GM23338 (cell line): ENCODE measurements around the gene RBM11. TPM values are rescaled to one million over a fixed set of nuclear protein-coding genes. Genes with fewer than 3 reads are reported as not detected.

ENCODE experiments used
- ATAC-seq: fragments of 200-7000 bp; cut with Tn5 transposase; 3 replicates; pipeline ENCODE4 v1.9.1; 2020
- DNase-seq: peaks from one replicate; pipeline ENCODE4 v3.0.0-alpha.2; 2015; ENCODE audit warnings: low spot score
- H2AFZ ChIP-seq: fragments of 200-600 bp; sonication (generic); 2 replicates; pipeline ENCODE4 v1.8.0; 2016; ENCODE audit warnings: antibody characterized with exemption, mild to moderate bottlenecking, moderate library complexity
- H3F3A ChIP-seq: fragments of 200-600 bp; sonication (generic); replicated peaks from 2 replicates; pipeline ENCODE4 v1.8.0; 2017; ENCODE audit warnings: antibody characterized with exemption, mixed run types, low read depth
- H3K27ac ChIP-seq: fragments of 200-600 bp; sonication (generic); 2 replicates; pipeline ENCODE4 v1.6.1; 2016; ENCODE audit warnings: low read depth
- H3K27me3 ChIP-seq: fragments of 200-600 bp; sonication (generic); 2 replicates; pipeline ENCODE4 v1.8.0; 2016; ENCODE audit warnings: mild to moderate bottlenecking, mixed run types, moderate library complexity; ENCODE audit not compliant: insufficient read depth
- H3K36me3 ChIP-seq: fragments of 200-600 bp; sonication (generic); 2 replicates; pipeline ENCODE4 v1.8.0; 2016; ENCODE audit warnings: mild to moderate bottlenecking; ENCODE audit not compliant: insufficient read depth
- H3K4me1 ChIP-seq: fragments of 200-600 bp; sonication (generic); 2 replicates; pipeline ENCODE4 v1.8.0; 2016; ENCODE audit warnings: mild to moderate bottlenecking, moderate library complexity; ENCODE audit not compliant: insufficient read depth
- H3K4me2 ChIP-seq: fragments of 200-600 bp; sonication (generic); 2 replicates; pipeline ENCODE4 v1.7.1; 2017; ENCODE audit warnings: mixed run types
- H3K4me3 ChIP-seq: fragments of 200-600 bp; sonication (generic); 2 replicates; pipeline ENCODE4 v1.6.1; 2016; ENCODE audit warnings: mixed run types
- H3K79me2 ChIP-seq: fragments of 200-600 bp; sonication (generic); replicated peaks from 2 replicates; pipeline ENCODE4 v1.8.0; 2017; ENCODE audit warnings: mild to moderate bottlenecking; ENCODE audit not compliant: insufficient read depth
- H3K9me2 ChIP-seq: fragments of 200-600 bp; sonication (generic); 2 replicates; pipeline ENCODE4 v1.8.0; 2017; ENCODE audit not compliant: insufficient read depth
- H4K20me1 ChIP-seq: fragments of 200-600 bp; sonication (generic); replicated peaks from 2 replicates; pipeline ENCODE4 v1.8.0; 2017; ENCODE audit warnings: mild to moderate bottlenecking; ENCODE audit not compliant: insufficient read depth
- H3K27ac Mint-ChIP-seq: 2 replicates; pipeline ENCODE4 v1.8.0; 2020; ENCODE audit warnings: inconsistent platforms, mild to moderate bottlenecking, moderate library complexity, mixed read lengths
- H3K27me3 Mint-ChIP-seq: 3 replicates; pipeline ENCODE4 v1.8.0; 2022; ENCODE audit warnings: low read depth, mild to moderate bottlenecking, moderate library complexity, mixed read lengths, inconsistent platforms; ENCODE audit not compliant: insufficient read depth, poor library complexity
- H3K36me3 Mint-ChIP-seq: 3 replicates; pipeline ENCODE4 v1.8.0; 2021; ENCODE audit warnings: low read depth, mild to moderate bottlenecking, inconsistent platforms, moderate library complexity, mixed read lengths
- H3K4me1 Mint-ChIP-seq: 3 replicates; pipeline ENCODE4 v1.8.0; 2020; ENCODE audit warnings: mild to moderate bottlenecking, inconsistent platforms, mixed read lengths
- H3K4me3 Mint-ChIP-seq: 3 replicates; pipeline ENCODE4 v1.8.0; 2021; ENCODE audit warnings: moderate library complexity, mild to moderate bottlenecking, inconsistent platforms, mixed read lengths
- H3K9me3 Mint-ChIP-seq: 3 replicates; pipeline ENCODE4 v1.8.0; 2020; ENCODE audit warnings: moderate library complexity, mild to moderate bottlenecking, inconsistent platforms, mixed read lengths
- EZH2 ChIP-seq: fragments of 200-600 bp; sonication (generic); IDR thresholded peaks from one replicate; pipeline ENCODE4 v1.8.0; 2017; ENCODE audit warnings: antibody characterized with exemption, mild to moderate bottlenecking, low read depth; ENCODE audit not compliant: unreplicated experiment
- JUNB ChIP-seq: IDR thresholded peaks from one replicate; pipeline ENCODE4 v1.6.1; 2016; ENCODE audit warnings: antibody characterized with exemption; ENCODE audit not compliant: unreplicated experiment
- STAT1 ChIP-seq: IDR thresholded peaks from one replicate; pipeline ENCODE4 v1.6.1; 2016; ENCODE audit warnings: antibody characterized with exemption; ENCODE audit not compliant: unreplicated experiment
- ZNF114 ChIP-seq: fragments of 250-450 bp; sonication (Bioruptor Pico); IDR thresholded peaks from 2 replicates; pipeline ENCODE4 v1.5.0; 2020; ENCODE audit warnings: mild to moderate bottlenecking, moderate library complexity
- polyA plus RNA-seq: library from polyadenylated mRNA; unstranded; fragments of >200 nt; fragmentation: Nextera tagmentation; extraction: Ambion mirVana; gene quantifications from 2 replicates; pipeline ENCODE4 v1.2.1, GENCODE V29; 2016
- total RNA-seq: library from RNA; depleted of rRNA; stranded (reverse); fragments of >200 nt; shearing (Covaris generic); gene quantifications from 2 replicates; pipeline ENCODE4 v1.2.3, GENCODE V29; 2014
- TF ChIP-seq, protein P1 (sequence below): IDR thresholded peaks from one replicate; pipeline ENCODE4 v1.6.1; 2018; ENCODE audit warnings: antibody characterized with exemption; ENCODE audit not compliant: unreplicated experiment
- TF ChIP-seq, protein P2 (sequence below): fragments of 250-450 bp; sonication (Bioruptor Pico); IDR thresholded peaks from 2 replicates; pipeline ENCODE4 v1.5.0; 2020; ENCODE audit warnings: mild to moderate bottlenecking, moderate library complexity
- TF ChIP-seq, protein P3 (sequence below): IDR thresholded peaks from 2 replicates; pipeline ENCODE4 v1.6.1; 2016; ENCODE audit warnings: antibody characterized with exemption

The RBM11 gene
- total and polyA plus RNA-seq, 2 experiments from 2014 or later, result 6.3 to 8.3 TPM

DNA sequence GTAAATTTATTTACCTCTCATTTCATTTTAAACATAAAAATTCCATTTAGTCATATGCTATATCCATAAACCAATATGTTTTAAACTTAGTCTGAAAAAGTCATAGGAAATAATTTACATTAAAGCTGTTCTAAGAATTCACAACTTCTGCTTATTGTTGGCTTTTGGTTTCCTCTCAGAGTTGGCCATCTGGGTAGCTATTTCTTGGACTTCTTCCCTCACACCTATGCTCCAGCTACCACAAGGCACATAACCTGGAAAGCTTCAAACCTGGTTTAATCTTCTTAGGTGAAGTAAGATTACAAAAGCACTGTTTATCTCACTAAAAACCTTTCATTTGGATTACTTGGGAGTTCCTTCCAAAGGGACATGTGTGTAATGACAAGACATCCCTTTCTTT is 29.8 kb downstream of the RBM11 start:
- H3K36me3 ChIP-seq, result no peaks in the 10 kb centered on the region
- Mint-ChIP-seq H3K4me1 (peaks cover 3% of the 10 kb centered on the region; the same call in 2 of the 3 replicates), H3K9me3 (peaks cover 6% of the 10 kb centered on the region), H3K4me3 (no peak overlapping the region), H3K27me3 (peaks cover 2% of the 10 kb centered on the region), H3K36me3 (peaks cover 5% of the 10 kb centered on the region; the same call in 2 of the 3 replicates), H3K27ac (no peak overlapping the region)
- 0 out of 2 replicates have a peak, but pooled peaks cover 4% of the 10 kb centered on the region for H3K4me1 ChIP-seq
- H3K4me3 ChIP-seq, result no peak overlapping the region
- H2AFZ ChIP-seq, result no peak overlapping the region
- peaks cover 7% of the 10 kb centered on the region; the same call in 1 of the 2 replicates for H3K9me2 ChIP-seq
- no peaks in the 10 kb centered on the region for H3F3A ChIP-seq
- H3K27ac ChIP-seq, result no peak overlapping the region
- no peak for ATAC-seq
- no peaks in the 10 kb centered on the region for H3K27me3 ChIP-seq
- no peaks in the 10 kb centered on the region for H3K79me2 ChIP-seq
- TF ChIP-seq, protein P1, sequence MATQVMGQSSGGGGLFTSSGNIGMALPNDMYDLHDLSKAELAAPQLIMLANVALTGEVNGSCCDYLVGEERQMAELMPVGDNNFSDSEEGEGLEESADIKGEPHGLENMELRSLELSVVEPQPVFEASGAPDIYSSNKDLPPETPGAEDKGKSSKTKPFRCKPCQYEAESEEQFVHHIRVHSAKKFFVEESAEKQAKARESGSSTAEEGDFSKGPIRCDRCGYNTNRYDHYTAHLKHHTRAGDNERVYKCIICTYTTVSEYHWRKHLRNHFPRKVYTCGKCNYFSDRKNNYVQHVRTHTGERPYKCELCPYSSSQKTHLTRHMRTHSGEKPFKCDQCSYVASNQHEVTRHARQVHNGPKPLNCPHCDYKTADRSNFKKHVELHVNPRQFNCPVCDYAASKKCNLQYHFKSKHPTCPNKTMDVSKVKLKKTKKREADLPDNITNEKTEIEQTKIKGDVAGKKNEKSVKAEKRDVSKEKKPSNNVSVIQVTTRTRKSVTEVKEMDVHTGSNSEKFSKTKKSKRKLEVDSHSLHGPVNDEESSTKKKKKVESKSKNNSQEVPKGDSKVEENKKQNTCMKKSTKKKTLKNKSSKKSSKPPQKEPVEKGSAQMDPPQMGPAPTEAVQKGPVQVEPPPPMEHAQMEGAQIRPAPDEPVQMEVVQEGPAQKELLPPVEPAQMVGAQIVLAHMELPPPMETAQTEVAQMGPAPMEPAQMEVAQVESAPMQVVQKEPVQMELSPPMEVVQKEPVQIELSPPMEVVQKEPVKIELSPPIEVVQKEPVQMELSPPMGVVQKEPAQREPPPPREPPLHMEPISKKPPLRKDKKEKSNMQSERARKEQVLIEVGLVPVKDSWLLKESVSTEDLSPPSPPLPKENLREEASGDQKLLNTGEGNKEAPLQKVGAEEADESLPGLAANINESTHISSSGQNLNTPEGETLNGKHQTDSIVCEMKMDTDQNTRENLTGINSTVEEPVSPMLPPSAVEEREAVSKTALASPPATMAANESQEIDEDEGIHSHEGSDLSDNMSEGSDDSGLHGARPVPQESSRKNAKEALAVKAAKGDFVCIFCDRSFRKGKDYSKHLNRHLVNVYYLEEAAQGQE, result no peak
- no peak for TF ChIP-seq ZNF114
- TF ChIP-seq JUNB, result no peak
- TF ChIP-seq, protein P2, sequence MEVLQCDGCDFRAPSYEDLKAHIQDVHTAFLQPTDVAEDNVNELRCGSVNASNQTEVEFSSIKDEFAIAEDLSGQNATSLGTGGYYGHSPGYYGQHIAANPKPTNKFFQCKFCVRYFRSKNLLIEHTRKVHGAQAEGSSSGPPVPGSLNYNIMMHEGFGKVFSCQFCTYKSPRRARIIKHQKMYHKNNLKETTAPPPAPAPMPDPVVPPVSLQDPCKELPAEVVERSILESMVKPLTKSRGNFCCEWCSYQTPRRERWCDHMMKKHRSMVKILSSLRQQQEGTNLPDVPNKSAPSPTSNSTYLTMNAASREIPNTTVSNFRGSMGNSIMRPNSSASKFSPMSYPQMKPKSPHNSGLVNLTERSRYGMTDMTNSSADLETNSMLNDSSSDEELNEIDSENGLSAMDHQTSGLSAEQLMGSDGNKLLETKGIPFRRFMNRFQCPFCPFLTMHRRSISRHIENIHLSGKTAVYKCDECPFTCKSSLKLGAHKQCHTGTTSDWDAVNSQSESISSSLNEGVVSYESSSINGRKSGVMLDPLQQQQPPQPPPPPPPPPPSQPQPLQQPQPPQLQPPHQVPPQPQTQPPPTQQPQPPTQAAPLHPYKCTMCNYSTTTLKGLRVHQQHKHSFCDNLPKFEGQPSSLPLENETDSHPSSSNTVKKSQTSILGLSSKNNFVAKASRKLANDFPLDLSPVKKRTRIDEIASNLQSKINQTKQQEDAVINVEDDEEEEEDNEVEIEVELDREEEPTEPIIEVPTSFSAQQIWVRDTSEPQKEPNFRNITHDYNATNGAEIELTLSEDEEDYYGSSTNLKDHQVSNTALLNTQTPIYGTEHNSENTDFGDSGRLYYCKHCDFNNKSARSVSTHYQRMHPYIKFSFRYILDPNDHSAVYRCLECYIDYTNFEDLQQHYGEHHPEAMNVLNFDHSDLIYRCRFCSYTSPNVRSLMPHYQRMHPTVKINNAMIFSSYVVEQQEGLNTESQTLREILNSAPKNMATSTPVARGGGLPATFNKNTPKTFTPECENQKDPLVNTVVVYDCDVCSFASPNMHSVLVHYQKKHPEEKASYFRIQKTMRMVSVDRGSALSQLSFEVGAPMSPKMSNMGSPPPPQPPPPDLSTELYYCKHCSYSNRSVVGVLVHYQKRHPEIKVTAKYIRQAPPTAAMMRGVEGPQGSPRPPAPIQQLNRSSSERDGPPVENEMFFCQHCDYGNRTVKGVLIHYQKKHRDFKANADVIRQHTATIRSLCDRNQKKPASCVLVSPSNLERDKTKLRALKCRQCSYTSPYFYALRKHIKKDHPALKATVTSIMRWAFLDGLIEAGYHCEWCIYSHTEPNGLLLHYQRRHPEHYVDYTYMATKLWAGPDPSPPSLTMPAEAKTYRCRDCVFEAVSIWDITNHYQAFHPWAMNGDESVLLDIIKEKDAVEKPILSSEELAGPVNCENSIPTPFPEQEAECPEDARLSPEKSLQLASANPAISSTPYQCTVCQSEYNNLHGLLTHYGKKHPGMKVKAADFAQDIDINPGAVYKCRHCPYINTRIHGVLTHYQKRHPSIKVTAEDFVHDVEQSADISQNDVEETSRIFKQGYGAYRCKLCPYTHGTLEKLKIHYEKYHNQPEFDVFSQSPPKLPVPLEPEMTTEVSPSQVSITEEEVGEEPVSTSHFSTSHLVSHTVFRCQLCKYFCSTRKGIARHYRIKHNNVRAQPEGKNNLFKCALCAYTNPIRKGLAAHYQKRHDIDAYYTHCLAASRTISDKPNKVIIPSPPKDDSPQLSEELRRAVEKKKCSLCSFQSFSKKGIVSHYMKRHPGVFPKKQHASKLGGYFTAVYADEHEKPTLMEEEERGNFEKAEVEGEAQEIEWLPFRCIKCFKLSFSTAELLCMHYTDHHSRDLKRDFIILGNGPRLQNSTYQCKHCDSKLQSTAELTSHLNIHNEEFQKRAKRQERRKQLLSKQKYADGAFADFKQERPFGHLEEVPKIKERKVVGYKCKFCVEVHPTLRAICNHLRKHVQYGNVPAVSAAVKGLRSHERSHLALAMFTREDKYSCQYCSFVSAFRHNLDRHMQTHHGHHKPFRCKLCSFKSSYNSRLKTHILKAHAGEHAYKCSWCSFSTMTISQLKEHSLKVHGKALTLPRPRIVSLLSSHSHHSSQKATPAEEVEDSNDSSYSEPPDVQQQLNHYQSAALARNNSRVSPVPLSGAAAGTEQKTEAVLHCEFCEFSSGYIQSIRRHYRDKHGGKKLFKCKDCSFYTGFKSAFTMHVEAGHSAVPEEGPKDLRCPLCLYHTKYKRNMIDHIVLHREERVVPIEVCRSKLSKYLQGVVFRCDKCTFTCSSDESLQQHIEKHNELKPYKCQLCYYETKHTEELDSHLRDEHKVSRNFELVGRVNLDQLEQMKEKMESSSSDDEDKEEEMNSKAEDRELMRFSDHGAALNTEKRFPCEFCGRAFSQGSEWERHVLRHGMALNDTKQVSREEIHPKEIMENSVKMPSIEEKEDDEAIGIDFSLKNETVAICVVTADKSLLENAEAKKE (CRISPR knock-in tag), result no peak
- no peak for TF ChIP-seq STAT1
- TF ChIP-seq, protein P3, sequence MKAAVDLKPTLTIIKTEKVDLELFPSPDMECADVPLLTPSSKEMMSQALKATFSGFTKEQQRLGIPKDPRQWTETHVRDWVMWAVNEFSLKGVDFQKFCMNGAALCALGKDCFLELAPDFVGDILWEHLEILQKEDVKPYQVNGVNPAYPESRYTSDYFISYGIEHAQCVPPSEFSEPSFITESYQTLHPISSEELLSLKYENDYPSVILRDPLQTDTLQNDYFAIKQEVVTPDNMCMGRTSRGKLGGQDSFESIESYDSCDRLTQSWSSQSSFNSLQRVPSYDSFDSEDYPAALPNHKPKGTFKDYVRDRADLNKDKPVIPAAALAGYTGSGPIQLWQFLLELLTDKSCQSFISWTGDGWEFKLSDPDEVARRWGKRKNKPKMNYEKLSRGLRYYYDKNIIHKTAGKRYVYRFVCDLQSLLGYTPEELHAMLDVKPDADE, result no peak
- no peak for TF ChIP-seq EZH2
- no peaks in the 10 kb centered on the region for H4K20me1 ChIP-seq
- H3K4me2 ChIP-seq, result no peak overlapping the region
- no peak for DNase-seq
